ENCODE data around the gene MTM1. TPM values are rescaled to one million over a fixed set of nuclear protein-coding genes. Genes with fewer than 3 reads are reported as not detected.

The MTM1 gene
- total and polyA plus RNA-seq, 9 of the 15 experiments (the other 6 are each of a cell fraction or from before 2014, with no cell fraction given), result 5.6 to 13.3 (median 9.5) TPM

DNA sequence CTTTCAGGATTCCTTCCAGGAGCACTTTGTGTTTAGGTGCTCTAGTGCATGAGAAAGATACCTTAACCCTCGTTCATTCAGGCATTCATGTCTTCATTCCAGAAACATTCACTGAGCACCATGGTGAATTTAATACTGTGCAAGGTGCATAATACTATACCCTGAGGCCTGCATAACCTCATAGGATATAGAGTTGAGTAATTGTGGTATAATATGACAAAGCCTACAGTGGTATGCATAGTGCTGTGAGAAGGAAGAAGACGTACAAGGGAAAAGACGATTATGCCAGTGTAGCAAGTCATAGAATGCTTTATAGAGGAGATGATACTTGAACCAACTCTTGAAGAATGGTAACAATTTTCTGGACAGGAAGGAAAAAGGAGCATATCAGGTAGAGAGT is 34.3 kb downstream of the MTM1 start (continued):
- TF ChIP-seq, protein P1, sequence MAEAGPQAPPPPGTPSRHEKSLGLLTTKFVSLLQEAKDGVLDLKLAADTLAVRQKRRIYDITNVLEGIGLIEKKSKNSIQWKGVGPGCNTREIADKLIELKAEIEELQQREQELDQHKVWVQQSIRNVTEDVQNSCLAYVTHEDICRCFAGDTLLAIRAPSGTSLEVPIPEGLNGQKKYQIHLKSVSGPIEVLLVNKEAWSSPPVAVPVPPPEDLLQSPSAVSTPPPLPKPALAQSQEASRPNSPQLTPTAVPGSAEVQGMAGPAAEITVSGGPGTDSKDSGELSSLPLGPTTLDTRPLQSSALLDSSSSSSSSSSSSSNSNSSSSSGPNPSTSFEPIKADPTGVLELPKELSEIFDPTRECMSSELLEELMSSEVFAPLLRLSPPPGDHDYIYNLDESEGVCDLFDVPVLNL (CRISPR knock-in tag; IDR thresholded peaks at IDR 0.05; ENCODE audit: low read depth), result no peak

DNA sequence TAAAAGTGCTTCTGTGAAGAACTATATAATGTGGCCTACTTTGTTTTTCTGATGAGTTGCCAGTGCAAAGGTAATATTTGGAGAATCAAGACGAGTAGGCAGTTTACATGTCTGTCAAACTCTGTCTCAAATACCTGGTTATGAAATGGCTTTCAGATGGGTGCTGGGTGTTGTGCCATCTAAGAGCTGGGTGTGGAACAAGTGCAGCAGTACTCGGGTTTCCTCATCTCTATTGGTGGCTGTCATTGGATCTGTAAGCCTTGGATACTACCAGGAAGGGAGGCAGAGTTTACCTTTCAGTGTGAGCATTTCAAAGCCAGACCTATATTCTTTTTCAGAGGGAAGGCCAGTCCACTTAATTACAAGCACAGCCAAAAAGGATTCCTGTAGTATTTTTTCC is 37.2 kb downstream of the MTM1 start:
- no peak overlapping the region for H3K4me3 ChIP-seq
- TF ChIP-seq NONO (IDR thresholded peaks at IDR 0.05; ENCODE audit: low read depth in 2 of 2, low read length in 1 of 2) (no peak), CSDE1 (IDR thresholded peaks at IDR 0.05) (no peak)
- H3K9ac ChIP-seq (ENCODE audit: insufficient read depth in 1 of 2, low read depth in 2 of 2, low read length in 2 of 2), result no peak overlapping the region
- no peaks in the 10 kb centered on the region for H4K20me1 ChIP-seq (replicated peaks; ENCODE audit: control insufficient read depth, insufficient read depth, low read length)
- H3K9me1 ChIP-seq (ENCODE audit: control insufficient read depth, insufficient read depth, low read length), result no peaks in the 10 kb centered on the region
- in situ Hi-C loops (cut with MboI), result no loop called here
- ChIA-PET POLR2A (no interaction called here), CTCF (ENCODE audit: low intra/inter-chr PET ratio) (no interaction called here)
- H3K79me2 ChIP-seq (ENCODE audit: control insufficient read depth, insufficient read depth, low read length), result no peaks in the 10 kb centered on the region
- ATAC-seq (no peak), FAIRE-seq (no peak), DNase-seq (ENCODE audit: extremely low read depth in 1 of 4, low spot score in 3 of 4) (no peak)
- no peaks in the 10 kb centered on the region; the same call in 2 of the 3 replicates for H3K36me3 ChIP-seq (ENCODE audit: control insufficient read depth, insufficient read depth, low read length)
- H3K27me3 ChIP-seq (ENCODE audit: control insufficient read depth in 2 of 2, insufficient read depth in 2 of 2, low read length in 2 of 2), result no peaks in the 10 kb centered on the region
- H3K27ac ChIP-seq (ENCODE audit: extremely low read depth, low read depth, low read length), result no peak overlapping the region
- intact Hi-C loops (cut with micrococcal nuclease), result no loop called here
- no peak overlapping the region for H3K4me2 ChIP-seq (ENCODE audit: insufficient read depth, low read length)
- no peaks in the 10 kb centered on the region for H3K4me1 ChIP-seq (replicated peaks in 1 of 2; ENCODE audit: control insufficient read depth in 2 of 2, insufficient read depth in 2 of 2, low read length in 2 of 2)
- no TSS peak for BruUV-seq (replicated peaks)
- no peaks in the 10 kb centered on the region for H3K9me3 ChIP-seq (replicated peaks; ENCODE audit: control insufficient read depth, insufficient read depth, low read depth, low read length)
- H2AFZ ChIP-seq (ENCODE audit: low read depth, low read length), result no peak overlapping the region
- WGBS (ENCODE audit: insufficient coverage, low coverage, missing lambda C conversion rate), result 26% methylated on average over 2 of the region's 2 CpGs

DNA sequence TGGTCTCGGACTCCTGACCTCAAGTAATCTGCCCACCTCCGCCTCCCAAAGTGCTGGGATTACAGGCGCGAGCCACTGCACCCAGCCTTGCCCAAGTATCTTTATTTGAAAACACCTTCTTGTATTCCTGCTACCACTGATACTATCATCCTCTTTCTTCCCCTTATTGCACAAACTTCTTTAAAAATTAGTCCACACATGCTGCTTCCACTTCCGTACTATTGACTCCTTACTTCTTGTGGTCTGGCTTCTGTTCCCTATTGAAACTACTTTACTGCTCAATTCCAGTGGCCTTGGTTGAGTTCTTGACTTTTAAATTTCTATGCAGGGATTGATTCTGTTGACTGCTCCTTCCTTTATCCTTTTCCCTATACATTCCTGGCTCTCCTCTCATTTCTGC is 38.8 kb downstream of the MTM1 start:
- no peaks in the 10 kb centered on the region for H4K20me1 ChIP-seq (replicated peaks; ENCODE audit: control insufficient read depth, insufficient read depth, low read length)
- in situ Hi-C loops (cut with MboI) (no loop called here), intact Hi-C loops (cut with micrococcal nuclease) (no loop called here)
- no peaks in the 10 kb centered on the region for H3K27me3 ChIP-seq (ENCODE audit: control insufficient read depth in 2 of 2, insufficient read depth in 2 of 2, low read length in 2 of 2)
- H3K9me1 ChIP-seq (ENCODE audit: control insufficient read depth, insufficient read depth, low read length), result no peaks in the 10 kb centered on the region
- H3K4me3 ChIP-seq, result no peak overlapping the region
- 78% methylated on average over 5 of the region's 5 CpGs for WGBS (ENCODE audit: insufficient coverage, low coverage, missing lambda C conversion rate)
- no peaks in the 10 kb centered on the region for H3K4me1 ChIP-seq (replicated peaks in 1 of 2; ENCODE audit: control insufficient read depth in 2 of 2, insufficient read depth in 2 of 2, low read length in 2 of 2)
- H3K9me3 ChIP-seq (replicated peaks; ENCODE audit: control insufficient read depth, insufficient read depth, low read depth, low read length), result no peaks in the 10 kb centered on the region
- no peak for FAIRE-seq
- ChIA-PET CTCF (ENCODE audit: low intra/inter-chr PET ratio) (no interaction called here), POLR2A (no interaction called here)
- H3K36me3 ChIP-seq (ENCODE audit: control insufficient read depth, insufficient read depth, low read length), result no peaks in the 10 kb centered on the region; the same call in 2 of the 3 replicates
- no peak overlapping the region for H3K27ac ChIP-seq (ENCODE audit: extremely low read depth, low read depth, low read length)
- H3K4me2 ChIP-seq (ENCODE audit: insufficient read depth, low read length), result no peak overlapping the region
- H3K79me2 ChIP-seq (ENCODE audit: control insufficient read depth, insufficient read depth, low read length), result no peaks in the 10 kb centered on the region
- BruUV-seq (replicated peaks), result no TSS peak
- no peak overlapping the region for H2AFZ ChIP-seq (ENCODE audit: low read depth, low read length)
- H3K9ac ChIP-seq (ENCODE audit: insufficient read depth in 1 of 2, low read depth in 2 of 2, low read length in 2 of 2), result no peak overlapping the region
- no peak for ATAC-seq
- no peak for DNase-seq (ENCODE audit: extremely low read depth in 1 of 4, low spot score in 3 of 4)
- TF ChIP-seq, protein P2, sequence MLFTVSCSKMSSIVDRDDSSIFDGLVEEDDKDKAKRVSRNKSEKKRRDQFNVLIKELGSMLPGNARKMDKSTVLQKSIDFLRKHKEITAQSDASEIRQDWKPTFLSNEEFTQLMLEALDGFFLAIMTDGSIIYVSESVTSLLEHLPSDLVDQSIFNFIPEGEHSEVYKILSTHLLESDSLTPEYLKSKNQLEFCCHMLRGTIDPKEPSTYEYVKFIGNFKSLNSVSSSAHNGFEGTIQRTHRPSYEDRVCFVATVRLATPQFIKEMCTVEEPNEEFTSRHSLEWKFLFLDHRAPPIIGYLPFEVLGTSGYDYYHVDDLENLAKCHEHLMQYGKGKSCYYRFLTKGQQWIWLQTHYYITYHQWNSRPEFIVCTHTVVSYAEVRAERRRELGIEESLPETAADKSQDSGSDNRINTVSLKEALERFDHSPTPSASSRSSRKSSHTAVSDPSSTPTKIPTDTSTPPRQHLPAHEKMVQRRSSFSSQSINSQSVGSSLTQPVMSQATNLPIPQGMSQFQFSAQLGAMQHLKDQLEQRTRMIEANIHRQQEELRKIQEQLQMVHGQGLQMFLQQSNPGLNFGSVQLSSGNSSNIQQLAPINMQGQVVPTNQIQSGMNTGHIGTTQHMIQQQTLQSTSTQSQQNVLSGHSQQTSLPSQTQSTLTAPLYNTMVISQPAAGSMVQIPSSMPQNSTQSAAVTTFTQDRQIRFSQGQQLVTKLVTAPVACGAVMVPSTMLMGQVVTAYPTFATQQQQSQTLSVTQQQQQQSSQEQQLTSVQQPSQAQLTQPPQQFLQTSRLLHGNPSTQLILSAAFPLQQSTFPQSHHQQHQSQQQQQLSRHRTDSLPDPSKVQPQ (CRISPR knock-in tag; IDR thresholded peaks at IDR 0.05; ENCODE audit: borderline replicate concordance), result no peak
- no peak for TF ChIP-seq FOXJ2 (tag; IDR thresholded peaks at IDR 0.05)
- no peak for TF ChIP-seq HOXB6 (CRISPR knock-in tag; IDR thresholded peaks at IDR 0.05; ENCODE audit: borderline replicate concordance)
- TF ChIP-seq SMAD3 (CRISPR knock-in tag; conservative IDR thresholded peaks at IDR 0.05), result no peak
- TF ChIP-seq COPS2 (conservative IDR thresholded peaks at IDR 0.05), result no peak
- TF ChIP-seq ZNF668 (CRISPR knock-in tag; IDR thresholded peaks at IDR 0.05), result no peak
- TF ChIP-seq, protein P3, sequence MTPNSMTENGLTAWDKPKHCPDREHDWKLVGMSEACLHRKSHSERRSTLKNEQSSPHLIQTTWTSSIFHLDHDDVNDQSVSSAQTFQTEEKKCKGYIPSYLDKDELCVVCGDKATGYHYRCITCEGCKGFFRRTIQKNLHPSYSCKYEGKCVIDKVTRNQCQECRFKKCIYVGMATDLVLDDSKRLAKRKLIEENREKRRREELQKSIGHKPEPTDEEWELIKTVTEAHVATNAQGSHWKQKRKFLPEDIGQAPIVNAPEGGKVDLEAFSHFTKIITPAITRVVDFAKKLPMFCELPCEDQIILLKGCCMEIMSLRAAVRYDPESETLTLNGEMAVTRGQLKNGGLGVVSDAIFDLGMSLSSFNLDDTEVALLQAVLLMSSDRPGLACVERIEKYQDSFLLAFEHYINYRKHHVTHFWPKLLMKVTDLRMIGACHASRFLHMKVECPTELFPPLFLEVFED (CRISPR knock-in tag; conservative IDR thresholded peaks at IDR 0.05), result no peak
